TTC549 (cell line): ENCODE results near the gene CALN1.
"Not testable (repeated sequence)": the region's sequence is repeated elsewhere in the genome, so short reads cannot be mapped to it uniquely, and the experiment has no call there.

Source experiments
- FAIRE-seq: peaks from 2 replicates; lab custom pipeline; 2012; peaks lifted over from hg19 to GRCh38; lab: Jason Lieb, UNC

The CALN1 gene

DNA sequence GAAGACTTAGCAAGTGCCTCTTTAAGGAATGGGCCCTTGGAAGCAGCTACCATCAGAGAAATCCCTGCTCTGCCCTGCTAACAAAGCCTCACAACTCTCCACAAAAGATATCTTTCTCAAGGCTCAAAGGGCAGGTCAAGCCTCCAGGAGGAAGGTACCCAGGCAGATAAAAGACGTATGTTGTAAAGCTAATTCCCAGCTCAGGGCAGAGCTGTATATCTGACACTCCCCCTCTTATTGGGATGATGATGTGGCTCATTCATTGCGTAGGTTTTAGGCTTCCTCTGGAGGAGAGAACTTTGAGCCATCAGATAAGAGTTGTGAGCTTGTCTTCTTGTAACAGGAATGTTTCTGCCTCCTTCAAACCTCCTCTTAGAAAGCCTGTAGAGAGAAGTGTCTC lies 145.4 kb downstream of the CALN1 start:
- no peak for FAIRE-seq

DNA sequence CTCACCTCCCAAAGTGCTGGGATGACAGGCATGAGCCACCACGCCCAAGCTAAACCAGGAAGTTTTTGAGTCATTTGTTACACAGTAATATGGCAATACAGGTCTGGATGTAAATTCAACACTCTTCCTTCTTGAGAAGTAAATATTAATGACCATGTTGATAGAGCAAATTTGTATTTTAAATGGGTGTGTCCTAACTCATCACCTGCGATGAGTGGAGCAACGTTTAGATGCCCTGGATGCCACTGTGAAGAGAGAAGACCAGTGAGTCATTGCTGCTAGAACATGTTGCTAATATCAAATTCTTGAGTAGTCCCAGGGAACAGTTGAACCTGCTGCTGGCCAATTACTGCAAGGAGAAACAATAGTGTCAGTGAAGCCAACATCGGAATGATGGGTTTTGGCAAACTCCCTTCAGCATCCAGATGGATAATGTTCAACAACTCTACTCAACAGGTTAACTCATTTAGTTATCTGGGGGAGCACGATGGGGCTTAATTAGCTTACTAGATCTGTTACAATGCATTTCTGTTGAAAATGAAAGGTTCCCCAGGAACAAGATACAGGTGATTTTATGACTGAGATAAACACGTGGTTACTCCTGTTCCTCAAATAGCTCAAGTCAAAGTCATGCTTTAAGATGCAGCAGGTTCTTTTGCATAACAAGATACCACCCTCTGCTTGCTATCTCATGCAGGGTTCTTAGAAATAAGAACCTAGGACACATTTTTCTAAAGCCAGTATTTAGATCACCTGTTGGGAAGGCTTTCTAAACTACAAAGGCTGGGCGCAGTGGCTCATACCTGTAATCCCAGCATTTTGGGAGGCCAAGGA lies 146.8 kb downstream of the CALN1 start:
- FAIRE-seq, result no peak

DNA sequence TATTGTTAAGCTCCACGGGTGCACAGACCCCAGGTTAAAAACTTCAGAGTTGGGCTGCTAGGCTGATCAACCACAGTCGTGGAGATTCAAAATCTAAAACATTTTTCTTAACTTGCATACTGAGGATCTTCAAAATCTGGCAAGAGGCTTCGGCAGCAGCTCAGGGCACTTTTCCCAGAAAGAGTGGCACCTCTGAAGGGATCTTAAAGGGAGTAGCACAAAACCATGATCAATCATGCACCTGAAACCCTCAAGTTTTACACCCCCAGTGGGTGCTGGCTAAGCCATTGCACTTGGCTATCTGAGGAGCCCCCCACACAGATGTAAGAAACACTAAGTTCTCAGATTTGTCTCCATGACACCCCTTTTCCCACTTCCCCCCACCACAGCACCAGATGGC lies 151.7 kb downstream of the CALN1 start:
- FAIRE-seq, result no peak

DNA sequence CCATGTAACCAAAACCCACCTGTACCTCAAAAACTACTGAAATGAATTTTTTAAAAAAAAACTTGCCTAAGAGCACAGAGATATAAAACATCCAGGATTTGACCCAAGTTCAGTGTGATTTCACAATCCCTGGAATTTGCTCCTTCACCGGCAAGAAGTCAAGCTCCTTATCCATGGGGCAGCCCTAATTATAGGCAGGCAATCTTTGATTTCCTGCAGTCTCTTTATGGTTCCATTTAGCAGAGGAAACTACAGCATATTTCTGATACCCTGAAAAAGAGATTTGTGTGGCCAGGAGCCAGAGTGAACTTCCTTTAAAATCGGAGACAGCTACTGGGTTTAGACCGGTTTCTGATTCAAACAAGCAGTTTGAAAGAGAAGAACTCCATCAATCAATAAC lies 154.1 kb downstream of the CALN1 start:
- no peak for FAIRE-seq

DNA sequence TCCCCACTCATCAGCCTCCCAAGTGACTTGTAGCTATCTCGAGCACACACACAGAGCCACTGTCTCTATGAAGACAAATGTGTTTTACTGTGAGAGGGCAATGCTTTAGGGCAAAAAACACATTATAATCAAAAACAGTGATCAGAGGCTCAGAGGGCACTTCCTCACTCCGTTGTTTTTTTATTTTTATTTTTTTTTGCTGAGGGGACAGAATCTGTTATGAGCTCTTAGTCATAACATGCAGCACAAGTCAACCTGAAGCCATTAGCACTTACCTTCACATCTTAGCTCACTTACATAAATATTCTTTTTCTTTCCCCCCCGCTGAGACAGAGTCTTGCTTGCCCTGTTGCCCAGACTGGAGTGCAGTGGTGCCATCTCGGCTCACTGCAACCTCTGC lies 157.7 kb downstream of the CALN1 start:
- no peak for FAIRE-seq

DNA sequence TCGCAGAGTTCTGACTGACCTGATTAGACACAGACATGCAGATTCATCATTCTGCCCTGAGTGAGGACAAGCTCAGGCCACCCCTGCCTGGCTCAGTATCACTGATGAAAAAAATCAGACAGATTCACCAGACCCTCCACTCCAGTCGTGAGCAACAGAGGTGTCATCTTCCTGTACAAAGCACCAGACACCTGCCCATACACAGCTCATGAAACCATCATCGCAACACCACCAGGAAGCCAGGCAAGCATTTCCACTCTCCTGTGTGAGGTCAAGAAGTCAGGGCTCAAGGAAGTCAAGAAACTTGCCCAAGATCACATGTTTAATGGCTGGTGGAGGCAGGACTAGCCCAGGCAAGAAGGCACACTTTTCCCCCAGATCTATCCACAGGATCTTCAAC lies 163.0 kb downstream of the CALN1 start:
- no peak for FAIRE-seq

DNA sequence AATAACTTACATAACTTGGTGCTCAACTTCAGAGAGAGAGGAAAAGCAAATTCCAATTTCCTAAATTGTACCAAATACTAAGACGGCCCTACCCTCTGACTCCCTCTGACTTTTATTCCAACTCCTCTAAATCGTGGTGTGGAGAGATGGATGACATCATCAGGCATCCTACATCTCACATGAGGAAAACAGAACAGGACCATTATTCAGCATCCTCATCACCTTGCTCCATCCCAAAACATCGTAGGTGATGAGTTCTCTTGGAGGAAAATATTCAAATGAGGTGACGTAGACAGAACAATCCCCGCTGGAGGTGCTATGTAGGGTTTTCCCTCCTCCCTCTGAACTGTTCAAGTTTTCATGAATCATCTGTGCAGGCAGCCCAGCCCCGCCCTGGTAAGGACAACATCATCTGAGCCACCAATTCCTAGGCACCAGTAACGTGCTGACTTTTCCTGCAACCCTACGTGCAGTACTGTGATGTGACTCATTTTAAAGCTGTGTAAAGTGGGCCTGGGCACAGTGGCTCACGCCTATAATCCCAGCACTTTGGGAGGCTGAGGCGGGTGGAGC lies 167.2 kb downstream of the CALN1 start:
- no peak for FAIRE-seq

DNA sequence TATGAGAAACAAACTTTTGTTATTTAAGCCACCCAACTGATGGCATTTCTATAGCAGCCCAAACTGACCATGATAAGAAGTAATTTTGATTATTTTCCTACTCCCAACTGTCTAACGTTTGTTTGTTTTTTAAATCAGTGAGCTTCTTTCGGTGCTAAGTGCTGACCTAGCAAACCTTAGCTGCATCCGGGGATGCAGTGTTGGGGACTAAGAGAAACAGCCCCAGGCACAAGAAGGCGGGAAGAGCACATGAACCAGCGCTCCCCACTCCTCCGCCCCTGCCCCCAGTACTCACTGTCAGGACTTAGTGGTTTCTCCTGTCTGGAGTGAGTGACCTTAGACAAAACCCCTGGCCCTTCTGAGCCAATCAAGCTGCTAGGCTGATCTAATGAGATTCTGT lies 168.8 kb downstream of the CALN1 start:
- FAIRE-seq, result no peak

DNA sequence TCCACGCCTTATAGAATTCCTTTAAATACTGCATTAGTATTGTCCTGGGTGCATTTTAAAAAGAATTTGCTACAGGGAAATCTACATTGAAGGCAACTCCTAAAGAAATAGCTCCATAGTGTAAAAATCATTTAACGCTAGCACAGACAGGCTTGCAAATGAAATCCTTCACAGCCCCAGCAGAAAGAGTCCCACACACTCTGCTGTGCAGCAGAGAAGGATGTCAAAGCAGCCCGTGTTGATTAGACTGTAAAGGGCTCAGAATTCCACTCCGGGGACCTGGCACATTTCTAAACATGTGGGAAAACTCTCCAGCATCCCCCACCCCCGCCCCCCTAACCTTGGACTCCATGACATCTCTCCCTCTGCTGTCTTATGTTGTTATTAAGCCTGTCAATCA lies 176.8 kb downstream of the CALN1 start:
- FAIRE-seq, result no peak

DNA sequence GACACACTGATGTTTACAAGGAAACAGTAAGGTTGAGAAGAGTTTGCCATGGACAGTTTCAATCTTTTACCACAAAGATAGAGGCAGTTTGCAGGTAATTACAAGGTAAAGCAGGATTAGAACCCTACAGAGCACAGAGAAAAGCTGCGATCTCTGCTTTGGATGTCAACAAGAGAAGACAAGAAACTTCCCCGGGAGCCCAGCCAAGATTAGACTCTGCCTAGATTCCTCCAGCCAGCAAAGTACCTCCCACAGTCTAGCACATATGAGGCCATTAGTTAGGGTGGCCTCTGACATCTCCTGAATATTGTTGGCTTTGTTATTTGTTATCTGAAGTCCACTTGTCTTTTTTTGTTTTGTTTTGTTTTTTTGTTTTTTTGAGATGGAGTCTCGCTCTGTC lies 178.1 kb downstream of the CALN1 start:
- no peak for FAIRE-seq

DNA sequence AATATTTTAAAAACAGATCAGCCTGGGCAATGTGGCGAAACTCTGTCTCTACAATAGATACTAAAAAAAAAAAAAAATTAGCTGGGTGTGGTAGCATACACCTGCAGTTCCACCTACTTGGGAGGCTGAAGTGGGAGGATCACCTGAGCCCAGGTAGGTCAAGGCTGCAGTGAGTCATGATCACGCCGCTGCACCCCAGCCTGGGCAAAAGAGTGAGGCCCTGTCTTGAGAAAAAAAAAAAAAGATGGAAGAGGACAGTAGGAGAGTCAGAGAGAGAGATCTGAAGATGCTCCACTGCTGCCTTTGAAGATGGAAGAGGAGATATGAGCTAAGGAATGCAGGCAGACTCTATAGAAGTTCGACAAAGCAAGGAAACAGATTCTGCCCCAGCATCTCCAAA lies 181.9 kb downstream of the CALN1 start:
- no peak for FAIRE-seq

DNA sequence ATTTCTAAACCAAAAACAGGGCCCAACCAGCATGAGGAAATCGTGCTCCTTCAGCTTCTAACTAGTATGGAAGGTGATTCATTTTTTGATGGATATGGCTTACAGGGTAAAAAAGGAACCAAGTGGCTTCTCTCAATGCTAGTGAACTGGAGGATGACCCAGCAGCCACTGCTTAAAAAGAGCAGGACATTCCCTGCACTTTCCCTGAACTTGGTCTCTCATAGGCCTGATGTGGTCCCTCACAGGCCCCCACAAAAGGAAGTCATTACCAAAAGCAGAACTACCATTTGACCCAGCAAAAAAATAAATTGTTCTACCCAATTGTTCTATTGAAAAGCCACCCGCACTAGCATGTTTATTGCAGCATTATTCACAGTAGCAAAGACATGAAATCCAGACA lies 188.8 kb downstream of the CALN1 start:
- FAIRE-seq, result no peak

DNA sequence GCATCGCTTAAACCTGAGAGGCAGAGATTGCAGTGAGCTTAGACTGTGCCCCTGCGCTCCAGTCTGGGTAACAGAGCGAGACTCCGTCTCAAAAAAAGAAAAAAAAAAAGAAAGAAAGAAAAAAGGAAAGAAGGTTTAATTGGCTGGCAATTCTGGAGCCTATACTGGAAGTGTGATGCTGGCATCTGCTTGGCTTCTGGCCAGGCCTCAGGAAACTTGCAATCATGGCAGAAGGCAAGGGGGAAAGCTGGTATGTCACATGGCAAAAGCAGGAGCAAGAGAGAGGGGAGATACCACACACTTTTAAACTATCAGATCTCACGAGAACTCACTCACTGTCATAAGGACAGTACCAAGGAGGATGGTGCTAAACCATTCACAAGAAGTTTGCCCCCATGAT lies 190.0 kb downstream of the CALN1 start:
- FAIRE-seq, result no peak

DNA sequence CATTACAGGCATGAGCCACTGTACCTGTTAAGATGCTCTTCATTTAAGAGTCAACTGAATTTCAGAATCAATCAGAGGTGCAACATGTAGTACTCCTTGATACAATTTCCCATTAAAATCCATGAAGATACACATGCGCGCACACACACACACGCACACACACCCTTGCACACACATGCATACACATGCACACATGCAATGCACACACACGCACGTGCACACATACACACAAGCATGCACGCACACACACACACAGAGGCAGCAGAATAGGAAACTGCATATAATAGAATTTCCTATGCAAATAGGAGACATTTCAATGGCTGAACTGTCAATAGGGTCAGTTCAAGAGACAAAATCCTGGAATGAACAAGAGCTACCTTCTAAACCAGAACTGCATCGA lies 192.6 kb downstream of the CALN1 start:
- no peak for FAIRE-seq

DNA sequence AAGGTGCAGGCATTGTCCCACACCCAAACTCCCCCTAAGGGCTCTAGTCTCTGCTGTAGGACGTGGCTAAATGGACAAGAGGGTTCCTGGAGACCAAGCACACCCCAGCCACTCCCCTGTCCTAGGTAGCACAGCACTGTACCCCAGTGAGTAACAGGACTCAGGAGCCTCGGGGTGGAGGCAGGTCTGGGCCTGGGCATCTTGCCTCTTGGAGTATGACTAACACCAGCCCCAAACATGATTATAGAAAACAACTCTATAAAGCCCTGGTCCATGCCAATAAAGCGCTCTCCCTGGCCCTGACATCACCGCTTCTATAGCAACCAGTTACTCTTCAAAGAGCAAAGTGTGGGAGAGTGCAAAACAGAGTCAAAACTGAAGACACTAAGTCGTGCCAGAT lies 195.0 kb downstream of the CALN1 start:
- no peak for FAIRE-seq

DNA sequence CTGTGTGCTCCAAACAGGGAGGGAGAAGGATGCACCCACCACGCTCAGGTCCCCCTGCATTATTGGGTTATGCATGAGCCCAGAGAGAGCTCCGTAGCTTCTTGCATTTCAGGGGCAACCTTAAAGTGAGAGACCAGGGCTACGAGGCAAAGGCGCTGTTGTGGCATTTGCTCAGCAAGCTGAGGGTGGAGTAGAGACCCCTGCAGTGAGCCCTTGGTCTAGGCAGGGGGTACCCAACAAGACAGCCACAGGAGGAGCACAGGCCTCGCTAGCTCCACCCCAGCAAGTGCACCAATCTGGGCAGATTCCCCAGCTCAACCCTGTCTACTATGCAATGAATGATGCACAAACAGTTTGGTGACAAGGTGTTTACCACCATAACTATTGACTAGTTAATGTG lies 198.4 kb downstream of the CALN1 start:
- FAIRE-seq, result no peak

DNA sequence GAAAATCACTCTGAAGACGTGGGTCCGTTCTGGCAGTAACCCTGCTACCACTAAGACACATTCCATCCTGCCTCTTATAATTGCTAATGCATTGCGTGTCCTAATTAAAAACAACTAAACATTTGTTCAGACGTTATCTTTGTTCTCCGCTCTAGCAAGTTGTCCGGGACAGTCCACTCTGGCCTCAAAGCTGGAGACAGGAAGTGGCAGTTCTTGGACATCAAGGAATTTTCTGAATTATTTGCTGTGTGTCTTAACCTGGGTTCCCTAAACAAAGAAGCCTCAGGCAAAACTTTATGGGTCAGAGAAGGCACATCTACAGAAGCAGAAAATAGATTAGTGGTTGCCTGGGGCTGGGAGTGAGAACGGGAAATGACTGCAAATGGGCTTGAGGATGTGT lies 199.1 kb downstream of the CALN1 start:
- FAIRE-seq, result no peak

DNA sequence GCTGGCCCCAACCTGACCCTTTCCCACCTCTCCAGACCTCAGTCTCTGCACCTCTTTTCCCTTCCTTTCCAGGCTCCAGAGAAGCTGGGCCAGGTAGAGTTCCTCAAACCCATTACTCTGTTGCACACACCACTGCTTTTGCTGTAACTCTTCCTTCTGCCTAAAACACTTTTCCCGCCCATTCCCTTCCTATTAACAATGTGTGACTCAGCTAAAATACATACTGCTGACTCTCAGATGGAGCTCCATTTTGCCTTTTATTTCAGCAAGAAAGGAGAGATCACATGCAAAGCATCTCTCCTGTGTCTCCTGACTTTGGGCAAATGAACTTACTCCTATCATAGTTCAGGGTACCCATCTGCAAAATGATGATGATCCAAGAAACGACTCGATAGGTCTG lies 201.0 kb downstream of the CALN1 start:
- no peak for FAIRE-seq

DNA sequence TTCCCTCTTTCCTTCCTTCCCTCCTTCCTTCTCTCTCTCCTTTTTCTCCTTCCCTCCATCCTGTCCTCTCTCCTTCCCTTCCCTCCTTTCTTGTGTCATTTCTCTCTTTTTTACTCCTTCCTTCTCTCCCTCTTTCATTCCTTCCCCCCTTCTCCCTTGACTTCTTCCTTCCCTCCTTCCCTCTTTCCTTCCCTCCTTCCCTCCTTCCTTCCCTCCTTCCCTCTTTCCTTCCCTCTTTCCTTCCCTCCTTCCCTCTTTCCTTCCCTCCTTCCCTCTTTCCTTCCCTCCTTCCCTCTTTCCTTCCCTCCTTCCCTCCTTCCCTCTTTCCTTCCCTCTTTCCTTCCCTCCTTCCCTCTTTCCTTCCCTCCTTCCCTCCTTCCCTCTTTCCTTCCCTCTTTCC lies 203.1 kb downstream of the CALN1 start:
- not testable (repeated sequence) for FAIRE-seq

DNA sequence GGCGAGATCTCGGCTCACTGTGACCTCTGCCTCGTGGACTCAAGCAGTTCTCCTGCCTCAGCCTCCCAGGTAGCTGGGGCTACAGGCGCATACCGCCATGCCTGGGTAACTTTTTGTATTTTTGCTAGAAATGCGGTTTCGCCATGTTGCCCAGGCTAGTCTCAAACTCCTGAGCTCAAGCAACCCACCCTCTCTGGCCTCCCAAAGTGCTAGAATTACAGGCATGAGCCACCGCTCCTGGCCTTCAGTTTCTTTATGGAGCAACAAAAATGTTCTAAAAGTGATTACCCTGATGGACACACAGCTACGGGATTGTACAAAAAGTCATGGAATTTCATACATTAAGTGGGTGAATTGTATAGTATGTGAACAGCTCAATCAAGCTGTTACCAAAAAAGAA lies 216.0 kb downstream of the CALN1 start:
- no peak for FAIRE-seq

DNA sequence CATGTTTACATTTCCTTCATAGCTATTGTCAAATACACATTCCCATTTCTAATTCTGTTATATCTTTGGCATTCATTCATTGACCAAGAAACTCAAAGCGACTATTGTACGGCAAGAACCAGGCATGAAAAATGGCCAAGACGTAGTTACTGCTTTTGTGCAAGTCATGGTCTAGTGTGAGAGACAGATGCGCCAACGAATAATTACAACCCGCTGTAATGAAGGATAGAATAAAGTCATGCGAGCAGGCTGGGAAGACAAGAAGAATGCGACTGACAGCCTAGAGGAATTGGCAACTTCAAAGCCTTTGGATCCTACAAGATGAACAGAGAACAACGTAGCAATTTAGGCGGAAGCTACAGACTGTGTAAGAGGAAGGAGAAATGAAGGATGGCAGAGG lies 221.2 kb downstream of the CALN1 start:
- no peak for FAIRE-seq

DNA sequence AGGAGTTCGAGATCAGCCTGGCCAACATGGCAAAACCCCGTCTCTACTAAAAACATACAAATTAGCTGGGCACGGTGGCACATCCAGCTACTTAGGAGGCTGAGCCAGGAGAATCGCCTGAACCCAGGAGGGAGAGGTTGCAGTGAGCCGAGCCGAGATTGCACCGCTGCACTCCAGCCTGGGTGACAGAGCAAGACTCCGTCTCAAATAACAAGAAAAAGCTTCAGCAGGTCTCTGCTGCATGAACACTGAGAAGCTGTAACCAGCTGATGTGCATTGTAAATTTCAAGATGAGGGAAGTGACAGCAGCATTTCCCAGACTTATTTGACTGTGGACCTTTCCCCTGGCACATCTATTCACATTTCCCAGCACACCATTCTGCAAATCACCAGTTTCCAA lies 222.0 kb downstream of the CALN1 start:
- FAIRE-seq, result no peak

DNA sequence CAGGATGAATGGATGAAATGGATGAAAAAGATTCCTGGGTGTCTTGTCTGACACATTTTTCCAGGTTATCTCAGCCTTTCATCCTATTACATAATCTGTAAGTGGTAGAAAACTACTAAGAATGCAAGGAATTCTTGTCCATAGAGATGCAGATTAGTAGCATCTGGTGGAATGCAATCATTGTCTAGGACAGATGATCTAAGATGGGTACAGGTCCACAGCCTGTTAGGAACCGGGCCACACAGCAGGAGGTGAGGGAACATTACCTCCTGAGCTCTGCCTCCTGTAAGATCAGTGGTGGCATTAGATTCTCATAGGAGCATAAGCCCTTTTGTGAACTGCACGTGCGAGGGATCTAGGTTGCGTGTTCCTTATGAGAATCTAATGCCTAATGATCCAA lies 225.0 kb downstream of the CALN1 start:
- no peak for FAIRE-seq

DNA sequence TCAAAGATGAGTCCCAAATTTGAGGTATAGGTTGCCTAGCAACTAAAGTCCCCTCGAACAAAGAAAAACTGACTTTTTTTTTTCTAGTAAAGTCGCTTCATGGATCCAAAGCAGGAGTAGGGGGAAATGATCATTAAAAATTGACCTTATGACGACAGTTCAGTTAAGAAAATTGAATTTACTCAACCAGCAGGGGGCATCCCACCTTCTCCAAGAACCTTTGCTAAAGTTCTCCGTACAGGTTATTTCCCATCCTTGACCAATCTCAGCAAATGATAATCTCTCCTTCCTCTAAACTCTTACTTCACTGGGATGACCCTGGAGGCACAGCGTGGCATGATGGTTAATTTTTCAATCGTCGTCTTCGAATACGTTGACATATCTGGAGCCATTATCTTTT lies 228.3 kb downstream of the CALN1 start:
- no peak for FAIRE-seq
